ENCODE data around the gene LGI2. TPM values are rescaled to one million over a fixed set of nuclear protein-coding genes. Genes with fewer than 3 reads are reported as not detected.

LGI2 gene
- 20.5 TPM for total RNA-seq (ENCODE audit: unreplicated experiment)
- long read RNA-seq: 0 reads

- Mint-ChIP-seq H3K4me1 (ENCODE audit: low read depth, unreplicated experiment) (peaks cover 21% of the 10 kb centered on the region), H3K4me3 (ENCODE audit: unreplicated experiment) (peak within 1 kb of the TSS; percentile 83), H3K36me3 (ENCODE audit: unreplicated experiment) (peaks cover 9% of the 10 kb centered on the region), H3K27ac (ENCODE audit: unreplicated experiment) (peak within 1 kb of the TSS; percentile 4), H3K27me3 (ENCODE audit: unreplicated experiment) (peaks cover 3% of the 10 kb centered on the region), H3K9me3 (ENCODE audit: unreplicated experiment) (peaks cover 9% of the 10 kb centered on the region)
- TF ChIP-seq CTCF (IDR thresholded peaks at IDR 0.05; ENCODE audit: partially characterized antibody, unreplicated experiment): no peak
- DNase-seq: peak; percentile 73
Observed at GRCh38 chr4:25030277-25031076, at the start of gene LGI2. TSS of gene LGI2 (minus strand) at chr4:25030946. CDS start at chr4:25030693, 253 bp downstream.

- Mint-ChIP-seq H3K27me3 (ENCODE audit: unreplicated experiment) (peaks cover 2% of the 10 kb centered on the region), H3K27ac (ENCODE audit: unreplicated experiment) (no peak overlapping the region), H3K4me1 (ENCODE audit: low read depth, unreplicated experiment) (peaks cover 1% of the 10 kb centered on the region), H3K4me3 (ENCODE audit: unreplicated experiment) (no peak overlapping the region), H3K9me3 (ENCODE audit: unreplicated experiment) (peaks cover 4% of the 10 kb centered on the region), H3K36me3 (ENCODE audit: unreplicated experiment) (peaks cover 5% of the 10 kb centered on the region)
- no peak for TF ChIP-seq CTCF (IDR thresholded peaks at IDR 0.05; ENCODE audit: partially characterized antibody, unreplicated experiment)
- DNase-seq: no peak
Observed at GRCh38 chr4:25078523-25078922, 47.8 kb upstream of the LGI2 start.

GRCh38 chr4:25076625-25077398, 46.1 kb upstream of the LGI2 start:
- Mint-ChIP-seq H3K36me3 (ENCODE audit: unreplicated experiment) (peaks cover 5% of the 10 kb centered on the region), H3K27me3 (ENCODE audit: unreplicated experiment) (peaks cover 2% of the 10 kb centered on the region), H3K4me1 (ENCODE audit: low read depth, unreplicated experiment) (peaks cover 1% of the 10 kb centered on the region), H3K27ac (ENCODE audit: unreplicated experiment) (no peak overlapping the region), H3K9me3 (ENCODE audit: unreplicated experiment) (peaks cover 4% of the 10 kb centered on the region), H3K4me3 (ENCODE audit: unreplicated experiment) (no peak overlapping the region)
- no peak for TF ChIP-seq CTCF (IDR thresholded peaks at IDR 0.05; ENCODE audit: partially characterized antibody, unreplicated experiment)
- DNase-seq: no peak

- no peak for DNase-seq
- peaks cover 2% of the 10 kb centered on the region for H3K27me3 Mint-ChIP-seq (ENCODE audit: unreplicated experiment)
- no peak overlapping the region for H3K27ac Mint-ChIP-seq (ENCODE audit: unreplicated experiment)
- H3K4me3 Mint-ChIP-seq (ENCODE audit: unreplicated experiment): no peak overlapping the region
- peaks cover 5% of the 10 kb centered on the region for H3K36me3 Mint-ChIP-seq (ENCODE audit: unreplicated experiment)
- H3K4me1 Mint-ChIP-seq (ENCODE audit: low read depth, unreplicated experiment): peaks cover 1% of the 10 kb centered on the region
- TF ChIP-seq CTCF (IDR thresholded peaks at IDR 0.05; ENCODE audit: partially characterized antibody, unreplicated experiment): no peak
- H3K9me3 Mint-ChIP-seq (ENCODE audit: unreplicated experiment): peaks cover 4% of the 10 kb centered on the region
Observed at GRCh38 chr4:25075851-25076250, 45.1 kb upstream of the LGI2 start.
